Effector memory CD4-positive, alpha-beta T cell (primary cell): Measurements from ENCODE around the gene RPL36AL.

Experiments used
- DNase-seq, 3 donors: peaks; one replicate each; pipeline ENCODE4 v3.0.0-alpha.2; 2020
- H3K27ac ChIP-seq: 2 replicates; pipeline ENCODE4 v1.7.0; 2013; ENCODE audit warnings: mild to moderate bottlenecking, low read length, moderate library complexity; ENCODE audit not compliant: insufficient read depth, poor library complexity, severe bottlenecking
- H3K27me3 ChIP-seq: replicated peaks from 2 replicates; pipeline ENCODE4 v1.7.0; 2013; ENCODE audit warnings: mild to moderate bottlenecking, low read length; ENCODE audit not compliant: insufficient read depth, control insufficient read depth, poor library complexity, severe bottlenecking
- H3K36me3 ChIP-seq: 2 replicates; pipeline ENCODE4 v1.7.0; 2013; ENCODE audit warnings: mild to moderate bottlenecking, low read length, moderate library complexity; ENCODE audit not compliant: control insufficient read depth, insufficient read depth
- H3K4me1 ChIP-seq: 2 replicates; pipeline ENCODE4 v1.7.0; 2013; ENCODE audit warnings: low read length, mild to moderate bottlenecking; ENCODE audit not compliant: control insufficient read depth, insufficient read depth, poor library complexity, severe bottlenecking
- H3K4me3 ChIP-seq: 2 replicates; pipeline ENCODE4 v1.7.0; 2013; ENCODE audit warnings: low read length, low read depth, mild to moderate bottlenecking; ENCODE audit not compliant: insufficient read depth, poor library complexity, severe bottlenecking
- H3K9me3 ChIP-seq: 2 replicates; pipeline ENCODE4 v1.7.0; 2013; ENCODE audit warnings: mild to moderate bottlenecking, low read length, moderate library complexity; ENCODE audit not compliant: control insufficient read depth

Gene RPL36AL

GRCh38 chr14:49582113-49582977 lies 38.1 kb downstream of the RPL36AL start:
- Histone ChIP-seq H3K9me3 (no peaks in the 10 kb centered on the region), H3K4me3 (no peak overlapping the region), H3K4me1 (peaks cover 19% of the 10 kb centered on the region), H3K36me3 (peaks cover 26% of the 10 kb centered on the region), H3K27me3 (no peaks in the 10 kb centered on the region), H3K27ac (no peak overlapping the region)
- DNase-seq = no peak

- H3K4me1 ChIP-seq = peaks cover 19% of the 10 kb centered on the region
Observed at GRCh38 chr14:49581209-49582112, 39.0 kb downstream of the RPL36AL start.

DNA sequence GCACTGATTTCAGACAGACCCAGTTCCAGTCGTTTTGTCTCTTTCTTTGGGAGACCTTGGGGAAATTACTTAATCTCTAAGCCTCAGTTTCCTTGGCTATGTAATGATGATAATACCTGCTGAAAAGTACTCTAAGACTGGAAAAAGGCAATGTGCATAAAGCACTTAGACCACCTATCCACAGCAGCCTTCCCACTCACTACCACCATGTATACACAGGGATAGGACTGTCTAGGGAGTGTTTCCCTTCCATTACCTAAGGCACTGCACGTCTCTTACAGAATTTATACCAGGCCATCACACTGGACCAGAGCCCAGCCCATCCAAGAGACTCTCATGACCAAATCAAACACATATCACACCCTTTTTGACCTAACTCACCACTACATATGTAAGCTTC lies 40.6 kb downstream of the RPL36AL start:
- H3K36me3 ChIP-seq = peaks cover 32% of the 10 kb centered on the region
- H3K27ac ChIP-seq = no peak overlapping the region
- no peaks in the 10 kb centered on the region for H3K27me3 ChIP-seq
- H3K4me3 ChIP-seq = no peak overlapping the region
- no peak for DNase-seq
- H3K9me3 ChIP-seq = no peaks in the 10 kb centered on the region
- peaks cover 19% of the 10 kb centered on the region for H3K4me1 ChIP-seq

More at GRCh38 chr14:49581209-49582112, 39.0 kb downstream of the RPL36AL start:
- no peak for DNase-seq
- H3K9me3 ChIP-seq = no peaks in the 10 kb centered on the region
- H3K4me3 ChIP-seq = no peak overlapping the region
- H3K36me3 ChIP-seq = peaks cover 29% of the 10 kb centered on the region
- no peak overlapping the region for H3K27ac ChIP-seq
- H3K27me3 ChIP-seq = no peaks in the 10 kb centered on the region

- Histone ChIP-seq H3K4me3 (no peak overlapping the region), H3K9me3 (no peaks in the 10 kb centered on the region), H3K36me3 (peaks cover 18% of the 10 kb centered on the region), H3K27me3 (no peaks in the 10 kb centered on the region), H3K27ac (no peak overlapping the region), H3K4me1 (peaks cover 7% of the 10 kb centered on the region)
- DNase-seq = no peak
Observed at GRCh38 chr14:49578141-49578540, 42.3 kb downstream of the RPL36AL start.

DNA sequence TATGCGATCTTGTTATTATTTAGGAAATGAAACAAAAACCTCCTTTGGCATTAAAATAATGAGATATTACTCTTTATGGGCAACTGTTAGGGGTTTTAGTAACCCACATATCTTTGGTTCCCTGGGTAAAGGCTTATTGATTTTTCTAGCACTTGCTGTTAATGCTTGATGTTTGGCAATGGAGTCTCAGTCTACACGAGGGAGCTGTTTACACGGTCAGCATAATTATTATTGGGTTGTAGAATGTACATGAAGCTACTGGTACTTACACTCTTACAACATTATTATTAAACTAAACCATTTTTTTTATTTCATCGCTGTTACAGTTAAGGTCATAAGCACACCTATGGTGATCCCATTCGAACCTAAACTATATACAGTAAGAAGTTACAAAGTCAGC lies 46.4 kb downstream of the RPL36AL start:
- H3K27ac ChIP-seq = no peak overlapping the region
- no peak overlapping the region for H3K4me3 ChIP-seq
- peaks cover 10% of the 10 kb centered on the region for H3K36me3 ChIP-seq
- DNase-seq = no peak
- no peaks in the 10 kb centered on the region for H3K27me3 ChIP-seq
- no peaks in the 10 kb centered on the region for H3K9me3 ChIP-seq
- no peaks in the 10 kb centered on the region for H3K4me1 ChIP-seq

DNA sequence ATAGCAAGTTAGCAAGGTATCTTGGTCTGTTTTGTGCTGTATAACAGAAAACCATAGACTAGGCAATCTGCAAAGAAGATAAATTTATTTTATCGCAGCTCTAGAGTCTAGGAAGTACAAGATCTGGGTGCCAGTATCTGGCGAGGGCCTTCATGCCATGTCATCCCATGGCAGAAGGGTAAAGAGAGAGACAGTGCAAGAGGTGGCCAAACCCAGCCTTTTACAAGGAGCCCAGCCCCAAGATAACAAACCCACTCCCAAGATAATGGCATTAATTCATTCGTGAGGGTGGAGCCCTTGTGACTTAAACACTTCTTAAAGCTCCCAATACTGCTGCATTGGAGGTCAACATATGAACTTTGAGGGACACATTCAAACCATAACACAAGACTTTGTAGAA lies 51.1 kb downstream of the RPL36AL start:
- no peak for DNase-seq
- Histone ChIP-seq H3K4me1 (no peaks in the 10 kb centered on the region), H3K36me3 (peaks cover 4% of the 10 kb centered on the region), H3K27me3 (no peaks in the 10 kb centered on the region), H3K4me3 (no peak overlapping the region), H3K27ac (no peak overlapping the region), H3K9me3 (no peaks in the 10 kb centered on the region)
